ENCODE data around the gene TTC28.

DNA sequence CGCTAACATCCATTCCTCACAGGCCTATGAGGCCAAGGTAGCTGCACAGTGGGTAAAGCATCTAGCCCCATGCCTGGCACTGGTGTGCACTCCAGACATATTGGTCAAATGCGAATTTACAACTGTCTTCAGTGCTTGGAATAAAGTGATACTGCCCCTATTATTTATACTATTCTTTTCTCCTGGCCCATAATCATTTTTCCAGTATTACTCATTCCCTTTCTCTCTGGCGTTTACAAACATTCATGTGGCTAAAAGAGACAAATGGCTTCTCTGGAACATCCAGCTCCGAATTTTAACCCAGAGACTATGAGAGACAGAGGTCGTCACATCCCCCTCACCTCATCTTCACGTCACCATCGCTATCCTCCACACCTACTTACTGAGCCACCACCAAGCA, 673.4 kb downstream of the TTC28 start:
- TF ChIP-seq POLR2AphosphoS5 (IDR thresholded peaks at IDR 0.05) (no peak), EZH2 (IDR thresholded peaks at IDR 0.05; ENCODE audit: borderline replicate concordance, insufficient read depth, low read length, poor library complexity, severe bottlenecking) (no peak), EP300 (conservative IDR thresholded peaks at IDR 0.05; ENCODE audit: poor library complexity, severe bottlenecking) (no peak)

Measured in neural cell (in vitro differentiated cells).